HL-60 (cell line): ENCODE data around the gene RFESD.

Source experiments
- DNase-seq, 2 experiments: peaks; one replicate each; pipeline ENCODE4 v3.0.0-alpha.2; 2010 to 2020; ENCODE audit warnings: low read depth in 1 of 2, low spot score in 1 of 2
- H3K27ac ChIP-seq: fragments of 250-450 bp; sonication (Bioruptor Pico); replicated peaks from 2 replicates; pipeline ENCODE4 v1.5.1; 2020; ENCODE audit warnings: mild to moderate bottlenecking, moderate library complexity
- H3K27me3 ChIP-seq: fragments of 250-450 bp; sonication (Bioruptor Pico); 2 replicates; pipeline ENCODE4 v1.5.1; 2021; ENCODE audit warnings: mild to moderate bottlenecking, moderate library complexity; ENCODE audit not compliant: insufficient read depth, poor library complexity, severe bottlenecking
- H3K4me3 ChIP-seq: replicated peaks from 2 replicates; pipeline ENCODE4 v1.5.1; 2011; ENCODE audit warnings: mild to moderate bottlenecking, control low read depth, low read length; ENCODE audit not compliant: insufficient read depth
- GABPA ChIP-seq: IDR thresholded peaks from 2 replicates; pipeline ENCODE4 v1.6.1; 2012; ENCODE audit warnings: low read depth
- POLR2AphosphoS5 ChIP-seq: IDR thresholded peaks from 2 replicates; pipeline ENCODE4 v1.6.1; 2012; ENCODE audit warnings: low read depth
- SPI1 ChIP-seq: IDR thresholded peaks from 2 replicates; pipeline ENCODE4 v1.6.1; 2012; ENCODE audit warnings: low read depth, mild to moderate bottlenecking, borderline replicate concordance
- TF ChIP-seq, protein P1 (sequence below): IDR thresholded peaks from one replicate; pipeline ENCODE4 v1.5.1; 2011; ENCODE audit warnings: low read length, control low read depth, inconsistent platforms; ENCODE audit not compliant: insufficient read depth
- TF ChIP-seq, protein P2 (sequence below): IDR thresholded peaks from 2 replicates; pipeline ENCODE4 v1.6.1; 2012; ENCODE audit warnings: low read depth; ENCODE audit not compliant: insufficient replicate concordance

The RFESD gene

DNA sequence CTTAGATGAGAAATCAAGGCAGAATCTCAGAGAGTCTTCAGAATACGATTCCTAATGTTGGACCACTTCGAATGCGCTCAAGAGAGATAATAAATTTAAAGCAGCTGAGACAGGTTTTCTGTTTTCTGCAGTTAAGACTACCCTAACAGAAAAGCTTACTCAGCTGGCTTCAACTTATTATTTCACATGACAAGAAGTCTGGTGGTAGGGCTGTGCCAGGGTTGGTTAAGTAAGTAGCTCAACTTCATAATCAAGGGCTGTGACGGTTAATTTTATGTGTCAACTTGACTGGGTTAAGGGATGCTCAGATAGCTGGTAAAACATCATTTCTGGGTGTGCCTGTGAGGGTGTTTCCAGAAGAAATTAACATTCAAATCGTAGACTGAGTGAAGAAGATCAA is 22.9 kb upstream of the RFESD start:
- TF ChIP-seq POLR2AphosphoS5 (no peak), GABPA (no peak)
- DNase-seq = no peak
- no peak overlapping the region for H3K27ac ChIP-seq
- H3K4me3 ChIP-seq = no peak overlapping the region
- no peaks in the 10 kb centered on the region for H3K27me3 ChIP-seq

DNA sequence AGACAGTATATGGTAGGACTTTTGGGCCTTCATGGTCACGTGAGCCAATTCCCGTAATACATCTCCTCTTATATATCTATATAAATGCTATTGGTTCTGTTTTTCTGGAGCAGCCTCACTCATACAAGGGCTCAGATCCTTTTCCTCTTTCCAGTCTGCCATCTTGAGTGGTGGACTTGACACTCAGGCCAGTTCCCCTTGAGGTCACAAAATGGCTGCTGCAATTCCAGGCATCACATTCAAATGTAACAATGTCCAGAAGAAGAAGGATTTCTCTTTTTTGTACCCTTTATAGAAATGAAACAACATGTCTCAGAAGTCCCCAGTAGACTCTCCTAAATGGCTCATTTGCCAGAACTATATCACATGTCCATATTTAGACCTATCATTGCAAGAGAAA is 22.2 kb upstream of the RFESD start:
- no peak for DNase-seq
- H3K27me3 ChIP-seq = no peaks in the 10 kb centered on the region
- TF ChIP-seq GABPA (no peak), SPI1 (no peak), POLR2AphosphoS5 (no peak)
- TF ChIP-seq, protein P1, sequence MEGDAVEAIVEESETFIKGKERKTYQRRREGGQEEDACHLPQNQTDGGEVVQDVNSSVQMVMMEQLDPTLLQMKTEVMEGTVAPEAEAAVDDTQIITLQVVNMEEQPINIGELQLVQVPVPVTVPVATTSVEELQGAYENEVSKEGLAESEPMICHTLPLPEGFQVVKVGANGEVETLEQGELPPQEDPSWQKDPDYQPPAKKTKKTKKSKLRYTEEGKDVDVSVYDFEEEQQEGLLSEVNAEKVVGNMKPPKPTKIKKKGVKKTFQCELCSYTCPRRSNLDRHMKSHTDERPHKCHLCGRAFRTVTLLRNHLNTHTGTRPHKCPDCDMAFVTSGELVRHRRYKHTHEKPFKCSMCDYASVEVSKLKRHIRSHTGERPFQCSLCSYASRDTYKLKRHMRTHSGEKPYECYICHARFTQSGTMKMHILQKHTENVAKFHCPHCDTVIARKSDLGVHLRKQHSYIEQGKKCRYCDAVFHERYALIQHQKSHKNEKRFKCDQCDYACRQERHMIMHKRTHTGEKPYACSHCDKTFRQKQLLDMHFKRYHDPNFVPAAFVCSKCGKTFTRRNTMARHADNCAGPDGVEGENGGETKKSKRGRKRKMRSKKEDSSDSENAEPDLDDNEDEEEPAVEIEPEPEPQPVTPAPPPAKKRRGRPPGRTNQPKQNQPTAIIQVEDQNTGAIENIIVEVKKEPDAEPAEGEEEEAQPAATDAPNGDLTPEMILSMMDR = no peak
- TF ChIP-seq, protein P2, sequence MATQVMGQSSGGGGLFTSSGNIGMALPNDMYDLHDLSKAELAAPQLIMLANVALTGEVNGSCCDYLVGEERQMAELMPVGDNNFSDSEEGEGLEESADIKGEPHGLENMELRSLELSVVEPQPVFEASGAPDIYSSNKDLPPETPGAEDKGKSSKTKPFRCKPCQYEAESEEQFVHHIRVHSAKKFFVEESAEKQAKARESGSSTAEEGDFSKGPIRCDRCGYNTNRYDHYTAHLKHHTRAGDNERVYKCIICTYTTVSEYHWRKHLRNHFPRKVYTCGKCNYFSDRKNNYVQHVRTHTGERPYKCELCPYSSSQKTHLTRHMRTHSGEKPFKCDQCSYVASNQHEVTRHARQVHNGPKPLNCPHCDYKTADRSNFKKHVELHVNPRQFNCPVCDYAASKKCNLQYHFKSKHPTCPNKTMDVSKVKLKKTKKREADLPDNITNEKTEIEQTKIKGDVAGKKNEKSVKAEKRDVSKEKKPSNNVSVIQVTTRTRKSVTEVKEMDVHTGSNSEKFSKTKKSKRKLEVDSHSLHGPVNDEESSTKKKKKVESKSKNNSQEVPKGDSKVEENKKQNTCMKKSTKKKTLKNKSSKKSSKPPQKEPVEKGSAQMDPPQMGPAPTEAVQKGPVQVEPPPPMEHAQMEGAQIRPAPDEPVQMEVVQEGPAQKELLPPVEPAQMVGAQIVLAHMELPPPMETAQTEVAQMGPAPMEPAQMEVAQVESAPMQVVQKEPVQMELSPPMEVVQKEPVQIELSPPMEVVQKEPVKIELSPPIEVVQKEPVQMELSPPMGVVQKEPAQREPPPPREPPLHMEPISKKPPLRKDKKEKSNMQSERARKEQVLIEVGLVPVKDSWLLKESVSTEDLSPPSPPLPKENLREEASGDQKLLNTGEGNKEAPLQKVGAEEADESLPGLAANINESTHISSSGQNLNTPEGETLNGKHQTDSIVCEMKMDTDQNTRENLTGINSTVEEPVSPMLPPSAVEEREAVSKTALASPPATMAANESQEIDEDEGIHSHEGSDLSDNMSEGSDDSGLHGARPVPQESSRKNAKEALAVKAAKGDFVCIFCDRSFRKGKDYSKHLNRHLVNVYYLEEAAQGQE = no peak

DNA sequence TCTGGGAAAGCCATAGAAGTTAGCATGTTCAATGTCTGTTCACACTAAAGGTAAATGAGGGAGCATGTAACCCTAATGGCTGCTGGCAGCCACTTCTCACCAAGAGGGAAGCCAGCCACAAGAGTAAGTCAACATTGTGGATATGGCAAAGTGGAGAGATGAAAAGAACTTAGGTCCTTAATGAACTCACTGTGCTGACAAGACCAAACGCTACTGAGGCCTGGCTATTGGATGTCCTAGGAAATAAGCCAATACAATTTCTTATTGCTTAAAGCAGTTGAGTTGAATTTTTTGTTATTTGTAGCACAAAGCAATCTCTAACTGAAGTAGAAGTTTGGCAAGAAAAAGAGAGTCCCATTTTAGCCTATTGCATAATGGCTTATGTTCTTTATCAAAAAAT is 19.9 kb upstream of the RFESD start:
- H3K4me3 ChIP-seq = no peak overlapping the region
- DNase-seq = no peak
- no peak overlapping the region for H3K27ac ChIP-seq
- TF ChIP-seq SPI1 = no peak
- TF ChIP-seq, protein P2 = no peak
- no peak for TF ChIP-seq POLR2AphosphoS5
- TF ChIP-seq GABPA = no peak
- no peaks in the 10 kb centered on the region for H3K27me3 ChIP-seq

More for the DNA sequence above, 22.2 kb upstream of the RFESD start:
- Histone ChIP-seq H3K27ac (no peak overlapping the region), H3K4me3 (no peak overlapping the region)

DNA sequence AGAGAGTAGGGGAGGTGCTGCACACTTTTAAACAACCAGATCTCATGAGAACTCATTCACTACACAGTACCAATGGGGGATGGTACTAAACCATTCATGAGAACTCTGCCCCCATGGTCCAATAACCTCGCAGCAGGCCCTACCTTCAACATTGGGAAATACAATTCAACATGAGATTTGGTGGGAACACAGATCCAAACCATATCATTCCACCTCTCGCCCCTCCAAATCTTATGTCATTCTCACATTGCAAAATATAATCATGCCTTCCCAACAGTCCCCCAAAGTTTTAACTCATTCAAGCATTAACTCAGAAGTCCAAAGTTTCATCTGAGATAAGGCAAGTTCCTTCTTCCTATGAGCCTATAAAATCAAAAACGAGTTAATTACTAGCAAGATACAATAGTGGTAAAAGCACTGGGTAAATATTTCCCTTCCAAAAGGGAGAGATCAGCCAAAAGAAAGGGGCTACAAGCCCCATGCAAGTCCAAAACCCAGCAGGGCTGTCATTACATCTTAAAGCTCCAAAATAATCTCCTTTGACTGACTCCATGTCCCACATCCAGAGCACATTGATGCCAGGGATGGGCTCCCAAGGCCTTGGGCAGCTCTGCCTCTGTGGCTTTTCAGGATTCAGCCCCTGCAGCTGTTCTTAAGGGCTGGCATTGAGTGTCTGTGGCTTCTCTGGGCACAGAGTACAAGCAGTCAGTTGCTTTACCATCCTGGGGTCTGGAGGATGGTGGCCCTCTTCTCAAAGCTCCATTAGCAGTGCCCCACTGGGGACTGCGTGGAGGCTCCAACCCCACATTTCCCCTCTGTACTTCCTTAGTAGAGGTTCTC is 18.4 kb upstream of the RFESD start:
- TF ChIP-seq GABPA (no peak), POLR2AphosphoS5 (no peak), SPI1 (no peak)
- TF ChIP-seq, protein P1 = no peak
- TF ChIP-seq, protein P2 = no peak
- Histone ChIP-seq H3K27me3 (no peaks in the 10 kb centered on the region), H3K4me3 (no peak overlapping the region), H3K27ac (no peak overlapping the region)
- DNase-seq = no peak
